Activated naive CD4-positive, alpha-beta T cell treated with Interleukin-2 at 50 U/mL for 16 hours (primary cell): ENCODE data around the gene KHSRP.
A peak's percentile ranks its signal among the peaks of the same experiment; 100 is the strongest.
"Not testable (repeated sequence)": the region's sequence is repeated elsewhere in the genome, so short reads cannot be mapped to it uniquely, and the experiment has no call there.

Experiments used
- DNase-seq: peaks from one replicate; pipeline ENCODE4 v3.0.0-alpha.2; 2020

The KHSRP gene

GRCh38 chr19:6417713-6418561 lies 6.7 kb downstream of the KHSRP start:
- no peak for DNase-seq

- no peak for DNase-seq
These were observed 7.8 kb downstream of the KHSRP start for GRCh38 chr19:6416658-6417405.

GRCh38 chr19:6415591-6416190 lies 8.9 kb downstream of the KHSRP start:
- DNase-seq: no peak

- DNase-seq: no peak
These were observed 9.6 kb downstream of the KHSRP start for GRCh38 chr19:6414793-6415590.

- DNase-seq: no peak
These were observed 10.6 kb downstream of the KHSRP start for GRCh38 chr19:6413721-6414643.

GRCh38 chr19:6413291-6413690 lies 11.3 kb downstream of the KHSRP start:
- no peak for DNase-seq

GRCh38 chr19:6412447-6413091 lies 12.0 kb downstream of the KHSRP start:
- DNase-seq: peak; percentile 50

DNA sequence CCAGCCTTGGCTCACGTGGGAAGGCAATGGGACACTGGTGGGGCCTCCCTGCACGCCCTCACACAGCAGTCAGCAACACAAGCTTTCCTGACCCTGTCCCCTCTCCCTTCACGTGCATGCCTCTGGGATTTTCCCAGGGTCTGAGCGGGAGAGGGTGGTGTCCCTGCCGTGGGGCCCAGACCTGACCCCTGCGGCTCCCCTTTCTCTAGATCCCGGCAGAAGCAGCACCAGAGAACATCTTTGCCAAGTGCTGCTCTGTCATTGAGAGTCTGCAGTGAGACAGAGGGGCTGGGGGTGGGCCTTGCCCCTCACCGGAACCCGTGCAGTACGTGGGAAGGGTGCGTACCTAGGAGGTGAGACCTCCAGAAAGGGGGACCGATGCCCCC lies 12.6 kb downstream of the KHSRP start:
- no peak for DNase-seq

DNA sequence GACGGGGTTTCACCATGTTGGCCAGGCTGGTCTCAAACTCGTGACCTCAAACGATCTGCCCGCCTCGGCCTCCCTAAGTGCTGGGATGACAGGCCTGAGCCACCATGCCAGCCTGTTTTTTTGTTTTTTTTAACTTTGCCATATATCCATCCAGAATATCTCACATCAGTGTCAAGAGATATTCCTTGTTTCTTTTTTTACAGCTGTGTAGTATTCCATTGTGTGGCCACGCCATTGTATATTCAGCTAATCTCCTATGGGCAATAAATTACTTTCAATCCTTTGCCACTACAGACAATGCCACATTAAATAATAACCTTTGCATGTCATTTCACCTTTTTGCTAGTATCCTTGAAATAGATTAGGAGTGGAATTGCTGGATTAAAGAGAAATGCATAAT lies 15.3 kb downstream of the KHSRP start:
- DNase-seq: no peak

- no peak for DNase-seq
These were observed 18.2 kb downstream of the KHSRP start for GRCh38 chr19:6406401-6406800.

- no peak for DNase-seq
These were observed 21.6 kb downstream of the KHSRP start for GRCh38 chr19:6402837-6403608.

DNA sequence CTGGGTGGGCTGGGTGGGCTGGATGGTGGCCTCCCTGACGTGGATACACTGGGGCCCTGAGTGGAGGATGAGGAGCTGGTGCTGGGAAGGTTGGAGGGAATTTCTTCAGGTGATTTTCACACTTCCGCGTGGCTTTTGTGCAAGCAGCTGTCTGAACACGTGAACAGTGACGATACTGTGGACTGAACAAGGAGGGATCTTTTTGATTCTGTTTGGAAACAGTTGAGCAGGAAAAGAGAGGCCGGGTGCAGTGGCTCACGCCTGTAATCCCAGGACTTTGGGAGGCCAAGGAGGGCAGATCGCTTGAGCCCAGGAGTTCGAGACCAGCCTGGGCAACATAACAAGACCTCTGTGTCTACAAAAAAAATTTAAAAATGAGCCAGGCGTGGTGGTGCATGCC lies 22.6 kb downstream of the KHSRP start:
- DNase-seq: no peak

DNA sequence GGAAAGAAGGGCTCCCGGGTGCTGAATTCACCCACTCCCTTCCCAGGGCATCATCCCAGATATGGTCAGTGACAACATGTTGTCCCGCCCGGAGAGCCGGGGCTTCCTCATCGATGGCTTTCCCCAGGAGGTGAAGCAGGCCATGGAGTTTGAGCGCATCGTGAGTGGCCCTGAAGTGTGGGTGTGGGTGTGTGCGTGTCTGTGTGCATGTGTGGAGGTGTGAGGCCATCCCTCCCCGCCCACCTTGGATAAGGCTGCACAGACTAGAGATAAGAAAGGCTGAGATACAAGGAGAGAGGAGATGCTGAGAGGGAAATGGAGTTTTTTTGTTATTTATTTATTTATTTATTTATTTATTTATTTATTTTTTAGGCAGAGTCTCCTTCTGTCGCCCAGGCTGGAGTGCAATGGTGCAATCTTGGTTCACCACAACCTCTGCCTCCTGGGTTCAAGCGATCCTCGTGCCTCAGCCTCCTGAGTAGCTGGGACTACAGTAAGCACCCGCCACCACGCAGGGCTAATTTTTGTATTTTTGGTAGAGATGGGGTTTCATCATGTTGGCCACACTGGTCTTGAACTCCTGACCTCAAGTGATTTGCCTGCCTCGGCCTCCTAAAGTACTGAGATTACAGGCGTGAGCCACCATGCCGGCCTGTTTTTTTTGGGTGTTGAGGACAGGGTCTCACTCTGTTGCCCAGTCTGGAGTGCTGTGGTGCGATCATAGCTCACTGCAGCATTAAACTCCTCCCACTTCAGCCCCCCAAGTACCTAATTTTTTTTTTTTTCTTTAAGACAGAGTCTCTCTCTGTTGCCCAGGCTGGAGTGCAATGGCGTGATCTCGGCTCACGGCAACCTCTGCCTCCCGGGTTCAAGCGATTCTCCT lies 24.3 kb downstream of the KHSRP start:
- DNase-seq: not testable (repeated sequence)

DNA sequence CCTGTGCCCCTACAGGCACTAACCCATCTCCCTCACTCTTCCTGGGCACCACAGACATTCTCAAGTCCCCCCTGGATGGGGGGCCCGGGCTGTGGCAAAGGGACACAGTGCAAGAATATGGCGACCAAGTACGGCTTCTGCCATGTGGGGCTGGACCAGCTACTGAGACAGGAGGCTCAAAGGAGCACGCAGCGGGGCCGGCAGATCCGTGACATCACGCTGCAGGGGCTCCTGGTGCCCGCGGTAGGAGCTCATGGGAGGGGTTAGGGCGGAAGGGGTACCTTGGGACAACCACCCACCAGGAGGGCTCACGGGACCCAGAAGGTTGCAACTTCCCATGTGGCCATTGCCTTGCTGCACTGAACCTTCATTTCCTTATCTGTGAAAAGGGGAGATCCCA lies 28.3 kb downstream of the KHSRP start:
- no peak for DNase-seq

GRCh38 chr19:6394831-6395230 lies 29.8 kb downstream of the KHSRP start:
- DNase-seq: no peak

DNA sequence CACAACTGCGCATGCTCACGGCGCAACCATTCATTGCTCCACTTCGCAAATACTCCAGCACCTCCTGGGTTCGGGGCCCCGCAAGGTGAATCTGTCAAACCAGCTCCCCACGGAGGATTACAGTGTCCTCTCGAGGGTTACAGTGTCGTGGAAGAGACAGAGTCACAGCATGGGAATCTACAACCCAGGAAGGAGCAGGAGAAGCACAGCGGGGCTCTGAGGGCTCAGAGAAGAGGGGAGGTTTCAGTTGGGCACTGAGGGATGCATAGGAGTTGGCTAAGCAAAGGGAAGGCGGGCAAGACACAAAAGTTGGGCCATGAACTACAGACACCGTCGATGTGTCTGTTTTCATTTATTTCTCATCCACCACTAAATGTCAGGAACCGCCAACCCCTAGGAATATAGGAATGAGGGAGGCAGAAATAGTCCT lies 30.6 kb downstream of the KHSRP start:
- peak; percentile 71 for DNase-seq

DNA sequence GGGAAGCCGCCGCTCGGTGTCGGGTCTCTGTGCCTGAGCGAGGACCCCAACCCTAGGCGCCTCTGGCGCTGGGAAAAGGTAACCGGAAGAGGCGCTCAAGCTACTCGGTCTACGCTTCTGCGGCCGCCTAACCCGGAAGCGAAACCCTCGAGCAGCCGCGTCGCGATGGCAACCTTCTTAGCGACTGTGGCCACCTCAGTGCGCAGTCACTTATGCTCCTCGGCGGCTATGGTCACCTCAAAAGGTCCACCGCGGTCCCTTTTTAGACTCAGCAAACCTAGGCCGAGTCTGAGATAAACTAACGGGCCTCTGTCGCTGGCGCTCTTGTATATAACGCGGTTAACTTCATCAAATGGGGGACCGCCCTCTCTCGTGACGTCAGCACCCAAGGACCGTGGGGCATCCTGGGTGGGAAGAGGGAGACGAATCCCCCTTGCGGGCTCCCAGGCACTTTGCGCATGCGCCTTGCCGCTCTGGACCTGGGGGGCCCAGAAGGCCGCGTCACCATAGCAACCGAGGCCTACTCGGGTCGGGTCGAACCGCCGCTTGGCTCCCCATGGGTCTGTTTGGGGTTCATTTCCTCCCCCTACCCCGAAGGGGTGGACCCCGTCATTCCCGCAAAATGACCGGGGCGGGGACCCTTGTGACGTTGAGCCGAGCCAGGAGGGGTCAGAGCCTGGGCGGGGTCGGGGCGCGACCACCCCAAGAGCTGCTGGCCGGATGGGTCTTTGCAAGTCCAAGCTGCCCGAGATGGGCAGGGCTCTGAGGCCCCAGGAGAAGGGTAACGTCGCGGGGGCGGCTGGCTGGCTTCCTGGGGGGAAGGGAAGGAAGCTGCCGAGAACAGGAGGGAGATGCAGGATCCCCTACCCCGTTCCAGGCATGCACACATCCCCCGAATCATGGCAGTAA lies 31.3 kb downstream of the KHSRP start, which contains the start of gene GTF2F1:
GTF2F1 (minus strand) TSS at position 91 of the 909 bp plus-strand sequence. CDS start 169 bp downstream, outside the sequence.
- peak; percentile 92 for DNase-seq
